HL-60 (cell line): ENCODE results near the gene CAGE1.

ENCODE experiments used
- DNase-seq, 2 experiments: peaks; one replicate each; pipeline ENCODE4 v3.0.0-alpha.2; 2010 to 2020; ENCODE audit warnings: low read depth in 1 of 2, low spot score in 1 of 2
- H3K27ac ChIP-seq: fragments of 250-450 bp; sonication (Bioruptor Pico); replicated peaks from 2 replicates; pipeline ENCODE4 v1.5.1; 2020; ENCODE audit warnings: mild to moderate bottlenecking, moderate library complexity
- H3K27me3 ChIP-seq: fragments of 250-450 bp; sonication (Bioruptor Pico); 2 replicates; pipeline ENCODE4 v1.5.1; 2021; ENCODE audit warnings: mild to moderate bottlenecking, moderate library complexity; ENCODE audit not compliant: insufficient read depth, poor library complexity, severe bottlenecking
- H3K4me3 ChIP-seq: replicated peaks from 2 replicates; pipeline ENCODE4 v1.5.1; 2011; ENCODE audit warnings: mild to moderate bottlenecking, control low read depth, low read length; ENCODE audit not compliant: insufficient read depth
- CTCF ChIP-seq: IDR thresholded peaks from one replicate; pipeline ENCODE4 v1.5.1; 2011; ENCODE audit warnings: low read length, control low read depth, inconsistent platforms; ENCODE audit not compliant: insufficient read depth
- GABPA ChIP-seq: IDR thresholded peaks from 2 replicates; pipeline ENCODE4 v1.6.1; 2012; ENCODE audit warnings: low read depth
- POLR2AphosphoS5 ChIP-seq: IDR thresholded peaks from 2 replicates; pipeline ENCODE4 v1.6.1; 2012; ENCODE audit warnings: low read depth
- REST ChIP-seq: IDR thresholded peaks from 2 replicates; pipeline ENCODE4 v1.6.1; 2012; ENCODE audit warnings: low read depth; ENCODE audit not compliant: insufficient replicate concordance
- SPI1 ChIP-seq: IDR thresholded peaks from 2 replicates; pipeline ENCODE4 v1.6.1; 2012; ENCODE audit warnings: low read depth, mild to moderate bottlenecking, borderline replicate concordance
- long read RNA-seq: library from polyadenylated mRNA; unstranded; transcript quantifications from one replicate; pipeline ENCODE4 v2.0.0, GENCODE V29; 2020

The CAGE1 gene
- long read RNA-seq, partial matches to known transcripts, result 1 of 1 reads
- long read RNA-seq, other reads (novel, unspliced or antisense), result 0 of 1 reads

- Histone ChIP-seq H3K27ac (peak within 1 kb of the TSS; percentile 90), H3K4me3 (peak within 1 kb of the TSS; percentile 59), H3K27me3 (no peaks in the 10 kb centered on the region)
- TF ChIP-seq GABPA (peak; percentile 97), CTCF (no peak), SPI1 (peak; percentile 65; the same call in 1 of the 2 replicates), POLR2AphosphoS5 (peak; percentile 92), REST (no peak)
- DNase-seq, result peak; percentile 87 to 96
Observed at GRCh38 chr6:7389451-7390225, at the start of gene CAGE1, which contains the start of gene RIOK1. Gene CAGE1, minus strand, starts transcription at chr6:7389742. Its CDS starts 2,569 bp downstream, at chr6:7387173. Gene RIOK1, plus strand, starts transcription at chr6:7389808. Its CDS starts 195 bp downstream, at chr6:7390003.

GRCh38 chr6:7439228-7439627 is 49.7 kb upstream of the CAGE1 start:
- TF ChIP-seq SPI1, result peak; percentile 99
- TF ChIP-seq POLR2AphosphoS5, result no peak
- no peak overlapping the region for H3K4me3 ChIP-seq
- H3K27me3 ChIP-seq, result no peaks in the 10 kb centered on the region
- DNase-seq, result peak in 1 of 2 experiments; percentile 48
- no peak overlapping the region for H3K27ac ChIP-seq

- Histone ChIP-seq H3K27me3 (no peaks in the 10 kb centered on the region), H3K27ac (no peak overlapping the region), H3K4me3 (no peak overlapping the region)
- TF ChIP-seq CTCF (no peak), POLR2AphosphoS5 (no peak)
- DNase-seq, result no peak
Observed at GRCh38 chr6:7438011-7438410, 48.5 kb upstream of the CAGE1 start.

- Histone ChIP-seq H3K27me3 (no peaks in the 10 kb centered on the region), H3K4me3 (no peak overlapping the region), H3K27ac (no peak overlapping the region)
- TF ChIP-seq SPI1, result no peak
- TF ChIP-seq GABPA, result no peak
- TF ChIP-seq CTCF, result no peak
- TF ChIP-seq REST, result no peak
- no peak for TF ChIP-seq POLR2AphosphoS5
- DNase-seq, result no peak
Observed at GRCh38 chr6:7434672-7435071, 45.1 kb upstream of the CAGE1 start.
